BJ (cell line): ENCODE measurements around the gene RPS16. TPM values are rescaled to one million over a fixed set of nuclear protein-coding genes. Genes with fewer than 3 reads are reported as not detected.

Source experiments
- CTCF ChIA-PET: fragments of 350-600 bp; formaldehyde crosslinking; extraction: SDS; loops from one replicate; lab custom pipeline; 2021; ENCODE audit warnings: antibody characterized with exemption, inconsistent platforms; lab: Yijun Ruan, JAX
- POLR2A ChIA-PET: fragments of 300-600 bp; sonication (Branson Sonifier 250); formaldehyde crosslinking; extraction: SDS; loops from one replicate; lab custom pipeline; 2021; ENCODE audit warnings: antibody characterized with exemption; lab: Charles Lee
- DNase-seq: peaks from one replicate; pipeline ENCODE4 v3.0.0-alpha.2; 2011; ENCODE audit warnings: low read depth
- H3K27me3 ChIP-seq: 2 replicates; pipeline ENCODE4 v1.6.0; 2011; ENCODE audit warnings: low read length; ENCODE audit not compliant: control insufficient read depth, insufficient read depth
- H3K36me3 ChIP-seq: 2 replicates; pipeline ENCODE4 v1.5.1; 2011; ENCODE audit warnings: low read length; ENCODE audit not compliant: control insufficient read depth, insufficient read depth
- H3K4me3 ChIP-seq: 2 replicates; pipeline ENCODE4 v1.5.1; 2011; ENCODE audit warnings: low read depth, mild to moderate bottlenecking, control low read depth, low read length
- CTCF ChIP-seq: IDR thresholded peaks from 2 replicates; pipeline ENCODE4 v1.5.1; 2011; ENCODE audit warnings: low read depth, mild to moderate bottlenecking, control low read depth, inconsistent platforms, low read length, moderate library complexity; ENCODE audit not compliant: insufficient read depth
- polyA plus RNA-seq: library from polyadenylated mRNA; depleted of rRNA; stranded (reverse); fragments of >200 nt; gene quantifications from 2 replicates; pipeline ENCODE4 v1.2.3, GENCODE V29; 2011

The RPS16 gene
- polyA plus RNA-seq, 1 experiment, result 2,896 TPM

- Histone ChIP-seq H3K36me3 (peaks cover 10% of the 10 kb centered on the region), H3K4me3 (peak overlapping the region; percentile 86), H3K27me3 (no peaks in the 10 kb centered on the region)
- TF ChIP-seq CTCF, result no peak
- ChIA-PET POLR2A (interaction anchor here (0.6 to 1.1 kb wide), 2 partner anchors 10 to 35 kb away, joined by 3 read pairs; no protein-coding TSS in a partner anchor), CTCF (interaction anchor here (0.6 to 3.7 kb wide), 4 partner anchors 10 to 439 kb away, joined by 3 to 48 read pairs (median 3); no protein-coding TSS in a partner anchor)
- no peak for DNase-seq
Measured at GRCh38 chr19:39407660-39408391, 27.9 kb downstream of the RPS16 start.

GRCh38 chr19:39407410-39407659 lies 28.4 kb downstream of the RPS16 start:
- no peaks in the 10 kb centered on the region for H3K27me3 ChIP-seq
- ChIA-PET CTCF (interaction anchor here (3.7 kb wide), 1 partner anchor 10 kb away, joined by 48 read pairs; no protein-coding TSS in a partner anchor), POLR2A (no interaction called here)
- no peak for DNase-seq
- peaks cover 10% of the 10 kb centered on the region for H3K36me3 ChIP-seq
- peak overlapping the region; percentile 86 for H3K4me3 ChIP-seq
- no peak for TF ChIP-seq CTCF

- H3K4me3 ChIP-seq, result peak within 1 kb of the TSS; percentile 86
- H3K27me3 ChIP-seq, result no peaks in the 10 kb centered on the region
- ChIA-PET CTCF (interaction anchor here (3.7 kb wide), 1 partner anchor 9 kb away, joined by 48 read pairs; no protein-coding TSS in a partner anchor), POLR2A (interaction anchor here (0.6 to 1.0 kb wide), 3 partner anchors 16 to 124 kb away, joined by 3 to 5 read pairs (median 5); partner anchors contain the start of genes MED29 and PAF1)
- no peak for DNase-seq
- H3K36me3 ChIP-seq, result peaks cover 10% of the 10 kb centered on the region
- TF ChIP-seq CTCF, result peak; percentile 14; the same call in 1 of the 2 replicates
Measured at GRCh38 chr19:39406656-39407409, 28.9 kb downstream of the RPS16 start, which contains the start of gene ZFP36. Gene ZFP36 (plus strand): TSS chr19:39406847. CDS start chr19:39406905, 58 bp downstream.

GRCh38 chr19:39405958-39406655 lies 29.6 kb downstream of the RPS16 start:
- no peak for DNase-seq
- ChIA-PET CTCF (interaction anchor here (3.7 kb wide), 1 partner anchor 9 kb away, joined by 48 read pairs; no protein-coding TSS in a partner anchor), POLR2A (interaction anchor here (0.6 to 1.0 kb wide), 3 partner anchors 15 to 123 kb away, joined by 3 to 5 read pairs (median 5); partner anchors contain the start of genes MED29 and PAF1)
- Histone ChIP-seq H3K4me3 (peak overlapping the region; percentile 86), H3K27me3 (no peaks in the 10 kb centered on the region), H3K36me3 (peaks cover 10% of the 10 kb centered on the region)
- no peak for TF ChIP-seq CTCF
